DMS153 treated with DMSO at 0.1 percent for 48 hours (cell line): ENCODE results near the gene STMN3.
"Not testable (repeated sequence)": the region's sequence is repeated elsewhere in the genome, so short reads cannot be mapped to it uniquely, and the experiment has no call there.

Experiments
- DNase-seq: peaks from one replicate; lab custom pipeline; 2025; ENCODE audit not compliant: unreplicated experiment; lab: John Stamatoyannopoulos, UW

The STMN3 gene

DNA sequence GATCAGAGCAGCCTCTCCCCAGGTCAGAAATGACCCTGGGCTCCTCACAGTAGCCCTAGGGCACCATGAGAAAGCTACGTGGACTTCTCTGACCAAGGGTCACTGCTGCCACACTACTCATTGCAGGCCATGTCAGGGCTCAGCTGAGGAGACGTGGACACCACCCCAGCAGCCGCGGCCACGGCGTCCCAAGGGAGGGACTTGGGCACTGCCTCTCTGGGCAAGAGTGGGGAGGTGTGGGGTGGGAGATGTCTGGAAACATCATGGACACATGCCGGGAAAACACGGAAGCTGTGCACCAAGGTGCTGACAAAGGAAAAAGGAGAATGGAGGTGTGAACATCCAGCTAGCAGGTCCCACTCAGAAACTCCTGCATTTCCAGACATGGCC, 35.4 kb downstream of the STMN3 start:
- DNase-seq, result no peak

DNA sequence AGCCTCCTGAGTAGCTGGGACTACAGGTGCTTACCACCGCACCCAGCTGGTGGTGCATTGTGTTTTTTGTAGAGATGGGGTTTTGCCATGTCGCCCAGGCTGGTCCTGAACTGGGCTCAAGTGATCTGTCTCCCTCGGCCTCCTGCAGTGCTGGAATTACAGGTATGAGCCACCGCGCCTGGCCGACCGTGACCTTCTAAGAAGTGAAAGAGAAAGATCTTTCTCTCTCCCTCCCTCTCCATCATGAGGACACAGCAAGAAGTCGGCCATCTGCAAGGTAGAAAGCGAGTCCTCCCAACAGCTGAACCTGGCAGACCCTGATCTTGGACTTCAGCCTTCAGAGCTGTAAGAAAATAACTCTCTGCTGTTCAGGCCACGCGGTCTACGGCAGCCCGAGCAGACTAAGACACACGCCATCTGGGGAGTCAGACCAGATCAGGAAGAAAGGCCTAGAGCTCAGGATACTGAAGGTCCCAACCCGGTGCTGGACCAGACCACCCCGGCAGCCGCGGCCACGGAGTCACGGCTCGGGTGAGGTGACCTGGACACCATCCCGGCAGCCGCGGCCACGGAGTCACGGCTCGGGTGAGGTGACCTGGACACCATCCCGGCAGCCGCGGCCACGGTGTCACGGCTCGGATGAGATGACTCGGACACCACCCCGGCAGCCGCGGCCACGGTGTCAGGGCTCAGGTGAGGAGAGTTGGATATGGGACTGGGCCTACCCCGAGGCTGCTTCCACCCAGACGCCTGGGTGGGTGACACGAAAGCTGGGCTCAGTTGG, 35.9 kb downstream of the STMN3 start:
- no peak for DNase-seq

DNA sequence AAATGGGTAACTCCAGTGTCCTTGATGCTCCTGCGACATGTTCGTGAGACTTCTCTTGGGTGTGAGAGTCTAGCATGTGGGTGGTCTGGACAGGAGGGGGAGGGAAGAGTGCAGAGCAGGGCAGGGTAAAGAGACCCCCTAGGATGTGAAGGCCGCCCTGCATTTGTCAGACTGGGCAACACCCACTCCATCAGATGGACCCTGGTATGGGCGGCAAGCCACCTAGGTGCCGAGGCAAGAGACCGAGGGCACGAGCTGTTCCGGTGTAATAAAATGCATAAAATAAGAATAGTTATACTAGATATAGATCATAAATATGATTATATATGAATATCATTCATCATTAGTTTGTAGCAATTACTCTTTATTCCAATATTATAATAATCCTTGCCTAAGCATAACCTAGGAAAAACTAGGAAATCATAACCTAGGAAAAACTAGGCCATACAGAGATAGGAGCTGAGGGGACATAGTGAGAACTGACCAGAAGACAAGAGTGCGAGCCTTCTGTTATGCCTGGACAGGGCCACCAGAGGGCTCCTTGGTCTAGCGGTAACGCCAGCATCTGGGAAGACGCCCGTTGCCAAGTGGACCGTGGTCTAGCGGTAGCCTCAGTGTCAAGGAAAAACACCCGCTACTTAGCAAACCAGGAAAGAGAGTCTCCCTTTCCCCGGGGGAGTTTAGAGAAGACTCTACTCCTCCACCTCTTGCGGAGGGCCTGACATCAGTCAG, 39.2 kb downstream of the STMN3 start:
- not testable (repeated sequence) for DNase-seq

DNA sequence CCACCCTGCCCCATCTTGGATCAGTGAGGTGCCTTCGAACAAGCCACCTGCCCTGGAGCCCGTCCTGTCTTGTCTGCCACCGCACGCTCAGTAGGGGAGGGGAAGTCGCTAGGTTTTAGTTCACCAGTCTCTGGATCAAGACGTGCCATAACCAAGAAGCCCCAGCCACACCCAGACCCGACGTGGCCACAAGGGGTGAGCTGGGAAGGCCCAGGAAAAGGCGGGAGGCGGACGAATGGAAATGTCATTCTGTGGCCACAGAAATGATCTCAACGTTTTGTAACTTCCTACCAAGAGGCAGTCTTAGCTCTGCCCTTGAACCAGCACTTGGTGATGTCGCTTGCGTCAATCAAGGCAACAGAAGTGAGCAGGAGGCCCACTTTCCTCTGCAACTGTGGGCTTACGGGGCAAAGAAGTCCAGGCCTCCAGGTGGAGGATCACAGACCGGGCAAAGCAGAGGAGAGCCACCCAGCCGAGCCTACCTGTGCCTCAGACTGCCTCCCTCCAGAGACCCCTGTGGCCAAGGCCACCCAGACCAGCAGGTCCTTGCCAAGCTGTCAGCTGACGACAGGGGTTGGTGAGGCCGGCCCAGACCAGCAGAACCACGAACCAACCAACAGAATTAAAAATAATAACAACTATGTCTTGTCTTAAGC, 40.8 kb downstream of the STMN3 start:
- DNase-seq, result no peak

DNA sequence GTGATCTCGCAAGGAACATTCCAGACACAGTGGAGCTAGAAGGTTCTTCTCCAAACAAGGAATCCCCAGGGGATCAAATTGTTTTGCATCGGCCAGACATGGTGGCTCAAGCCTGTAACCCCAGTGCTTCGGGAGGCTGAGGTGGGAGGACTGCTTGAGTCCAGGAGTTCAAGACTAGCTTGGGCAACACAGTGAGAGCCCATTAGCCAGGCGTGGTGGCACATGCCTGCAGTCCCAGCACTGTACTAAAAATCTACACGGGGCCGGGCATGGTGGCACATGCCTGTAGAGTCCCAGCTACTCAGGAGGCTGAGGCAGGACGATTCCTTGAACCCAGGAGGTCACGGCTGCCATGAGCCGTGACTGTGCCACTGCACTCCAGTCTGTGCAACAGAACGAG, 41.6 kb downstream of the STMN3 start:
- no peak for DNase-seq

DNA sequence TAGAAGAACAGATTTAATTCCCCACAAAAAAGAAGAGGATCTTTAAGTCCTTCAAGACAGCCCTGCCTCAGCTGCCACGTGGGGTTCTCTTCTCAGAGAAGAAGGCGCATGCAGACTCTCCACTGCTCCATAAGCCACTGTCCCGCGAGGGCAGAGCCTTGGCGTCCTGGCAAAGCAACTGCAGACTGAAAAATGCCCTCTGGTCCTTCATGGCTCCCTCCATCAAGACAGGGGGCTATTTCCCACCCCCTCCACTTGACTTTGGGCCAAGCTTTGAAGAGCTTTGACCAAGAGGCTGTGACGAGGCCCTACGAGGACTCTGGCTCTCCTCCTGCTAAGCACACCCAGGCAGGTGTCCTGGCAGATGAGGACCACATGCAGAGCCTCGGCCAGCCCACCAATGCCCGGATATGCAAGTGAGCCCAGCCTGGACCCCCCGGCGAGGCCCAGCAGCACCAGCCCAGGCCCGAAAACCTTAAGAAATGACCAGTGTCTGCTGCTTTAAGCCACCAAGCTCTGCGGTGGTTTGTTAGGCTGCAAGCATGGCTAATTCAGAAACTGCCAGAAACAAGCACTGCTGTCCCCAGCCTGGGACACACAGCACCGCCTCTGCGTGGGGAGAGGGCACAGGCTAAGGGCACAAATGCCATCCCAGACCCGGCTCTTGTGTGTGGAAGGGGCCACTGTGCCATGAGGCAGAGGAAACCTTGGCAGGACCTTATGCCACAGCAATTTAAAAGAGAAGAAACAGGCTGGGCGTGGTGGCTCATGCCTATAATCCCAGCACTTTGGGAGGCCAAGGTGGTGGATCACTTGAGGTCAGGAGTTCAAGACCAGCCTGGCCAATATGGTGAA, 42.4 kb downstream of the STMN3 start:
- no peak for DNase-seq

DNA sequence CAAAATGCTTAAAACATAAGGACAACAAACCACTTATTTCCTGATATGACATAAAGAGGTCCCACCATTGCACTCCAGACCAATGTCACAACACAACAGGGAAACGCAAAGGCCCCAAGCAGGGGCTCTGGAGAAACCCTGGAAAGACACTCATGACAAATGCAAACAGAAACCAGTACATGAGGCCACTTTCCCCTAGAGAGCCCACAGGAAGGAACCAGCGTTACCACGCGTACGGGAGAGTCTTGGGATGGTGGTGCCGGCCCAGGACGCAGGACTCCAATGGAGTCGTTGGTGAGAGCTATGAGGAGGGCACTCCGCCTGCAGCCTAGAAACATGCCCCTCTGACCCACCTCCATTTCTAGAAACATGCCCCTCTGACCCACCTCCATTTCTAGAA, 46.5 kb downstream of the STMN3 start:
- no peak for DNase-seq

DNA sequence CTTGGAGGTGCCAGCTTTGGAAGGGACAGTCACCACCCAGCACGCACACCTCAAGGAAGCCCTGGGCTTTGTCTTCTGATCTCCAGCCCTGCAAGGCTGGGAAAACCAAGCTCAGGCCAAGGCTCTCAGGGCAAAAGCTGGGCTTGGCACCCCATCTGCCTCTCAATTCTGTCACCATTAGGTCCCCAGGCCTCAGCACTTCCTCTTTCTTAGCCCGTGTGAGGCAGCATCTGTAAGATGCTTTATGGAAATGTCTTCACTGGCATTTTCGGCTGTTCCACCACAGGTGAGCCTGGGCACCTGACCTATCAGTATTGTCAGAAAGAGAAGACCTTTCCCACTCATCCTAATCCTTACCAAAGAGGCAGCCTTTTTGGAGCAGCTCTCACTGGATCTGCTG, 50.9 kb downstream of the STMN3 start:
- no peak for DNase-seq

DNA sequence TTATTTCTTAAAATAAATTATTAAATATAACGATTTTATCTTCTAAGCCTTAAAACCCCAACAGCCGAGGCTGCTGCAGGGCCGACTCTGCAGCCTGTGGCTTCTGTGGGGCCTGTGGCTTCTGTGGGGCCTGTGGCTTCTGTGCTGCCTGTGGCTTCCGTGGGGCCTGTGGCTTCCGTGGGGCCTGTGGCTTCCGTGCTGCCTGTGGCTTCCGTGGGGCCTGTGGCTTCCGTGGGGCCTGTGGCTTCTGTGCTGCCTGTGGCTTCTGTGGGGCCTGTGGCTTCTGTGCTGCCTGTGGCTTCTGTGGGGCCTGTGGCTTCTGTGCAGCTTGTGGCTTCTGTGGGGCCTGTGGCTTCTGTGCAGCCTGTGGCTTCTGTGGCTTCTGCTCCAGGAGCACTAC, 51.5 kb downstream of the STMN3 start:
- not testable (repeated sequence) for DNase-seq

DNA sequence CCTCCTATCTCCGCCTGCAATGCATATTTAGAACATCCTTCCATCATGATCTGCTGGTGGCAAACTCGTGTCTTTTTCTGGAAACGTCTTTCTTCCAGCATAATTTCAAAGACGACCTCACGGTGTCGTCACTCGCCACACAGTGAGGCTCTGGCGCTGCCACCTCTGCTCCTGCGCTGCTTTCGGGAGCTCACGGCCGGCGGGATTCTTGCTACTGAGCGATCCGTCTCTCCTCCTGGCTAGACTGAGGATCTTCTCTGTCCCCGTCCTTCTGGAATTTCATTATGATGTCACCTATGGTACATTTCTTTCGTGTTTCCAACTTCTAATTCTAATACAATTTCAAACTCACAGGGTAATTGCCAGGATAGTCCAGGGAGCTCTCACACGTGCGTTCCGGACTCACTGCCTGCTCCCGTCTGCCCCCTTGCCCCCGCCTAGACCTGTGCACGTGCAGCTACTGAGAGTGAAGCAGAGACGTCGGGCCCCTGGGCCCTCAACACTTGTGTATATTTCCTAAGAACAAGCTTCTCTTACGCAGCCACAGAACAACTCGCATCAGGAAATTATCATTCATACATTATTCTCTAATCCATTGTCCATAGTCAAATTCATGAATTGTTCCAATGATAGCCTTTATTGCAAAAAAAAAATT, 53.7 kb downstream of the STMN3 start:
- no peak for DNase-seq

DNA sequence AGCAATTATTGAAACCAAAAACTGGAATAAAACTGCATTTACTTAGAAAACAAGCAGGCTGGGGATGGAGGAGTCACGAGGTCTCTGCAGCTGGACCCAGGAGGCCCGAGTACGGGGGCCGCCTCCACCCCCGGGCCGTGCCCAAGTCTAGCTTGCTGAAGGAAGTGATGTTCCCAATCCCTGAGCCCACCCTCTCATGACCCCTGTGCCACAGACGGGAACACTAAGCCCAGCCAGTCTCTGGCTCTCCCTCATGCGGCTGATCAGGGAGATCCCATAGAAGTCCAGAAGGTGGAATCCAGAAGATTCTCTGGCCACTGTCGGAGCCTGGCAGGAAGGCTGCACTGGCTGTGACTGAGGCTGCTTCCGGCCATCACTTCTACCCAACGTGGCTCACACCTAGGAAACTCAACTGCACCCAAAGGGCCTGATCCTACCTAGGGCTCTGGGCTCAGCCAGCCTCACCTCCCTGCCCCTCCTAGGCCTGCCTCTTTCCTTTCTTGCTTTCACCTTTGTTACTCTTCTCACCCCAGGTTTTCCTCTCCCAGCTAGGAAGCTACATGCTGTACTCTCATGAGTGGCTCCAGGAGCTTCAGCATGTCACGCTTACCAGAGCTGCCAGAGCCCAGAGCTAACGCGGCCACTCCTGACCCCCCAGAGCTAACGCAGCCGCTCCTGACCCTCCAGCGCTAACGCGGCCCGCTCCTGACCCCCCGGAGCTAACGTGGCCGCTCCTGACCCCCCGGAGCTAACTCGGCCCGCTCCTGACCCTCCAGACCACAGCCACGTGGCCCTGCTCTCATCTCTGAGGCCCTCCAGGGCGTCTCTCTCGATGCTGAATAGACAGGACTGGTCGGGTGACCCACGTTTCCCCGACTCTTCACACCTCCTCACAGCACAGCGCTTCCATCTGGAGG, 54.5 kb downstream of the STMN3 start:
- DNase-seq, result no peak

DNA sequence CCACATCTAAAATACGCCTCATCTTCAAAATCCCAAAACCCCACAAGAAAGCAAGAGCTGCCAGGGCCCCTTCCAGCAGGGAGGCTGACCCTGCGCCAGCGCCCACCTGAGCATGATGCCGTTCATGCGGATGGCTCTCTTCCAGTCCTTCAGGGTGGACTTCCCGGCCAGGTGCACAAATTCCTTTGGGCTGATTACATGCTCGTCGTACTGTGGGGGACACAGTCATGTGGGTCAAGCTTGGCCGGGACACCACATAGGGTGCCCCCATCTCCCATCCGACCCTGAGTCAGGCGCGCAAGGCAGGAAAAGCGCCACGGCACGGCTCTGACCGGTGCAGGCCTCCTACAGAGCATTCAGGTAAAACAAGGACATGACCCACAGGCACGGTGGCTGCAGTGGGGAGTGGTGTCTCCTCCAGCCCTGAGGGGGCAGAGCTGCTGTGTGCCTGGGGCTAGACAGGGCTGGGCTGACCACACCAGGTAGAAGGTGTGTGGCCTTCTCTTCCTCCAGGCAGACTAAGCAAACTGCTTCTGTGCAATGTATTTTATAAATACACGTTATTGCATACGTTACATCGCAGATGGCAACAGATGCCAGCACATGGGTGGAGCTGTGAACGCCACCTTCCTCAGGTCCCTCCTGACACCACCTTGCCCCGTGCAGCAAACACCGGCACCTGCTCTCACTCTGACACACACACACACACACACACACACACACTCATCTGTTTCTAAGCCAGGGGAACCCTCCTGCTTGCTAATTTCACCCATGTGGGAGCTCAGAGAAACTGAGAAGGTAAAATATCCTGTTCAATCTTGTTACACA, 55.4 kb downstream of the STMN3 start:
- no peak for DNase-seq

DNA sequence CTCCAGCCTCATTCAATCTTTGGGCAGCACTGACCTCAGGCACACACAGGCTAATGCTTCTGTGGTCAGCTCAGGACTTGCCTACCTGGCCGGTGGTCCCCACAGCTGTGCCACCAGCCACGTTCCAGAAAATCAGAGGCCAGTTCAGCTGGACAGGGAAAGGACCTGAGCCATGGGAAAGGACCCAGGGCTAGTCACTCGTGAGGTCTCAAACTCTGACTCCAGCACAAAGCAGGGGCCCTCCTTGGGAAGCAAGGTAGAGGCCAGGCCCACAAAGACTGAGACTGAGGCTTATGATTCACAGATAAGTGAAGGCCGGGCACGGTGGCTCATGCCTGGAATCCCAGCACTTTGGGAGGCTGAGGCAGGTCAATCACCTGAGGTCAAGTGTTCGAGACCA, 56.8 kb downstream of the STMN3 start:
- DNase-seq, result no peak

DNA sequence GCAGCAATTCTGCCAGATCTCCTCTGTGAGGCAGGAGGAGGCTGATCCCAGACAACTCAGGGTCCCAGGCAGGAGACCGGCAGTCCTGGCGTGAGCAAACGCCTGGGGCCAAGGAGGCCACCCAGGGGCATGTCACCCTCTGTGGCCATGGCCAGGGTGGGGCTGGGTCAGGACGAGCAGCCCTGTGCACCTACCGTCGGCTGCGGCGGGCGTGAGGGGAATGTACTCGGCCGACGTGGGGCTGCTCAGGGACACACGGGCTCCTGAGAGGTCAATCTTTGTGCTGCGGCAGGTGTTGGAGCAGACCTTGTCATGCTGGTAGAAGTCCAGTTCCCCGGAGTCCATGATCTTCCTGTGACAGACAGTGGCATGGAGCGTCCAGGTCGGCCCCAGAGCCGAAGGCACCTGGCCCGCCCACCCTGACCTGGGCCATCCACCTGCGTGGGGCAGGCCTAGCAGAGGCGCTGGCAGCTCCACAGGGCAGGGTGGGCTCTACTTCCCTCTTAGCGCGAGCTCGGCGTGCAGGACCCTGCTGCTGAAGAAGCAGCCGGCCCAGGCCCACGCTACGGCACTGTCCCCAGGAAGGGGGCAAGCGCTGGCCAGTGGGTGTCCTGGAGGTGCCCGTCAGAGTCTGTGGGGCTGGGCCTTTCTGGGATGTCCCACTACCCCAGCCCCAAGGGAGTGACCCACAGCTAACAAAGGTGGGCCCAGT, 57.7 kb downstream of the STMN3 start:
- no peak for DNase-seq

DNA sequence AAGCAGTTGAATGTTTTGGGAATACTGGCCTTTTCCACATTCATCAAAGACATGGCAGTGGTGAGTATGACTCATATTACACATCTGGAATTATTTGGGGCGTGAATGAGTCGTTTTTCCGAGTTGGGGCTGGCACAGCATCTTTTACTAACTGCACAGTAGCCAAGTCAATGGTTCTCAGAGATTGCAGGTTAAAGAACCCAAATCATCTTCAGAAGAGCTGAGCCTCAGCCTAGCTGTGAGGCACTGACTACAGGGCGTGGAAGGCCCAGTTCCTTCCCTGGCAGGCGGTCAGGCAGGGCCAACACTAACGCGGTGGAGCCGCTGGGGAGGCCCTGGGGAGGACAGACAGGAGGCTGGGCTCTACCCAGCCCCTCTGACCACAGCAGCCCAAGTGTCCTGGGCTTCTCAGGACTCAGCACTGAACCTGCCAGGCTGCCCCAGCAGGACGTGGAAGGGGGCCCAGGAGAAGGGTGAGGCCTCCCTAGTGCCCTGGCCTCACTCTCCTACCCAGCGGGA, 59.1 kb downstream of the STMN3 start:
- DNase-seq, result no peak

DNA sequence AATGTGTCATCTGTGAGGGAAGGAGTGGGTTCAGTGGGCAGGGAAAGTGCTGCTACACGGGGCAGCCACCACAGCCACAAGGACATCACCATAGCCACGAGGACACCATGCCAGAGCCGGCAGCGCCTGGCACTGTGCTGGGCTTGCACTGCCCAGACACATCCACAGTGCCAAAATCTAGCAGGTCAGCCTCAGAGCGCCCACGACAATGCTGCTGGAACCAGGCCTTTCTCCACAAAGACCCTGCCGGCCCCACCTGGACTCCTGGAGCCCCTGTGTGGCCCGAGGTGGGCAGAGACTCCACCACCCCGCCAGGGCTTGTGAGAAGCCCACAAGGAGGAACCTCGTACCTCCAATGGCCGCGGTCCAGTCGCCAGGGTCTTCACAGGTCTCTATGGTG, 60.6 kb downstream of the STMN3 start:
- DNase-seq, result no peak

DNA sequence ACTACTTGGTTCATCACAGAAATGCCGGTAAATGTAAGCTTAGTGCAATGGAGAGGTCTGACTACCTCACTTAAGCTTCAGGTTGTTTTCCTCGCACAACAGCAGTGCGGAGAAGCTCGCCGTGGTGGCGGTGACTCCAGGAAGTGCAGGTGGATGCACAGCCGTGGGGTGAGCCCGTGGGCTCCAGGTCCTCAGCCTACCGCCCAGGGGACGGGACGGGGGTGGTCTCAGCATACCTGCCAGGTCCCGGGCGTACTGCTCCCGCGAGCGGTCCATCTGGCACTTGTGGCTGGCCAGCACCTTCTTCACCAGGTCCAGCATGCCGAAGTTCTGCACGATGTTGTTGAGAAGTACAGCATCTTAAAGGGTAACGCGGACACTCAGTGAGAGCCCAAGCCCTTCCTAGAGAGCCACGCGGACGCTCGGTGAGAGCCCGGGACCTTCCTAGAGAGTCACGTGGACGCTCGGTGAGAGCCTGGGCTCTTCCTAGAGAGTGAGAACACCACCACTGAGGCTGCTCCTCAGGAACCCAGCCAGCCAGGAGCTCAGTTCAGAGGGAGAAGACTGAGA, 61.4 kb downstream of the STMN3 start:
- no peak for DNase-seq

DNA sequence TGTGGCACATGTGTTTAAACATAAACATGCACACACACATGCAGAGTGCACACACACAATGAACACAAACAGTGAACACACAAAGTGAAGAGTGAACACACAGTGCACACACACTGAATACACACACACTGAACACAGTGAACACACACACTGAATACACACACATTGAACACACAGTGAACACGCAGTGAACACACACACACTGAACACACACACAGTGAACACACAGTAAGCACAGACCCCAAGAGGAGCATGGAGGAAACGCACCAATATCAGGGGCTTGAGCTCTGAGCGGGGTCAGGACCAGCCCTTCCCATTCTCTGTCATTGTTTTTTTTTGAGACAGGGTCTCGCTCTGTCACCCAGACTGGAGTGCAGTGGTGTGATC, 62.1 kb downstream of the STMN3 start:
- no peak for DNase-seq
